LNCaP clone FGC (cell line): ENCODE data around the gene CNDP2.

Experiments
- DNase-seq: peaks from one replicate; pipeline ENCODE4 v3.0.0-alpha.2; 2011; ENCODE audit warnings: low read depth
- H3K4me3 ChIP-seq: 2 replicates; pipeline ENCODE4 v1.5.1; 2011; ENCODE audit warnings: mild to moderate bottlenecking, low read depth, low read length, control low read depth
- TF ChIP-seq, protein P1 (sequence below): IDR thresholded peaks from 2 replicates; pipeline ENCODE4 v1.5.1; 2012; ENCODE audit warnings: mild to moderate bottlenecking; ENCODE audit not compliant: control insufficient read depth, insufficient read depth; ENCODE audit errors: extremely low read depth

The CNDP2 gene

DNA sequence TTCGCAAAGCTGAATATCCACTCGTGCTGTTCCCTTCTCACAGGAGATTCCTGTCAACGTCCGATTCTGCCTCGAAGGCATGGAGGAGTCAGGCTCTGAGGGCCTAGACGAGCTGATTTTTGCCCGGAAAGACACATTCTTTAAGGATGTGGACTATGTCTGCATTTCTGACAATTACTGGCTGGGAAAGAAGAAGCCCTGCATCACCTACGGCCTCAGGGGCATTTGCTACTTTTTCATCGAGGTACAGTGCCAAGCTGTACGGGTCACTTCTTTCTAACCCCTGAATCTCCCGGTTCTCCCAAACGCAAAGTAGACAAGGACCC lies 14.6 kb downstream of the CNDP2 start:
- no peak overlapping the region for H3K4me3 ChIP-seq
- no peak for DNase-seq
- TF ChIP-seq, protein P1, sequence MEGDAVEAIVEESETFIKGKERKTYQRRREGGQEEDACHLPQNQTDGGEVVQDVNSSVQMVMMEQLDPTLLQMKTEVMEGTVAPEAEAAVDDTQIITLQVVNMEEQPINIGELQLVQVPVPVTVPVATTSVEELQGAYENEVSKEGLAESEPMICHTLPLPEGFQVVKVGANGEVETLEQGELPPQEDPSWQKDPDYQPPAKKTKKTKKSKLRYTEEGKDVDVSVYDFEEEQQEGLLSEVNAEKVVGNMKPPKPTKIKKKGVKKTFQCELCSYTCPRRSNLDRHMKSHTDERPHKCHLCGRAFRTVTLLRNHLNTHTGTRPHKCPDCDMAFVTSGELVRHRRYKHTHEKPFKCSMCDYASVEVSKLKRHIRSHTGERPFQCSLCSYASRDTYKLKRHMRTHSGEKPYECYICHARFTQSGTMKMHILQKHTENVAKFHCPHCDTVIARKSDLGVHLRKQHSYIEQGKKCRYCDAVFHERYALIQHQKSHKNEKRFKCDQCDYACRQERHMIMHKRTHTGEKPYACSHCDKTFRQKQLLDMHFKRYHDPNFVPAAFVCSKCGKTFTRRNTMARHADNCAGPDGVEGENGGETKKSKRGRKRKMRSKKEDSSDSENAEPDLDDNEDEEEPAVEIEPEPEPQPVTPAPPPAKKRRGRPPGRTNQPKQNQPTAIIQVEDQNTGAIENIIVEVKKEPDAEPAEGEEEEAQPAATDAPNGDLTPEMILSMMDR = no peak

GRCh38 chr18:74511823-74512222 lies 15.7 kb downstream of the CNDP2 start:
- DNase-seq = no peak
- TF ChIP-seq, protein P1 = no peak
- no peak overlapping the region for H3K4me3 ChIP-seq

DNA sequence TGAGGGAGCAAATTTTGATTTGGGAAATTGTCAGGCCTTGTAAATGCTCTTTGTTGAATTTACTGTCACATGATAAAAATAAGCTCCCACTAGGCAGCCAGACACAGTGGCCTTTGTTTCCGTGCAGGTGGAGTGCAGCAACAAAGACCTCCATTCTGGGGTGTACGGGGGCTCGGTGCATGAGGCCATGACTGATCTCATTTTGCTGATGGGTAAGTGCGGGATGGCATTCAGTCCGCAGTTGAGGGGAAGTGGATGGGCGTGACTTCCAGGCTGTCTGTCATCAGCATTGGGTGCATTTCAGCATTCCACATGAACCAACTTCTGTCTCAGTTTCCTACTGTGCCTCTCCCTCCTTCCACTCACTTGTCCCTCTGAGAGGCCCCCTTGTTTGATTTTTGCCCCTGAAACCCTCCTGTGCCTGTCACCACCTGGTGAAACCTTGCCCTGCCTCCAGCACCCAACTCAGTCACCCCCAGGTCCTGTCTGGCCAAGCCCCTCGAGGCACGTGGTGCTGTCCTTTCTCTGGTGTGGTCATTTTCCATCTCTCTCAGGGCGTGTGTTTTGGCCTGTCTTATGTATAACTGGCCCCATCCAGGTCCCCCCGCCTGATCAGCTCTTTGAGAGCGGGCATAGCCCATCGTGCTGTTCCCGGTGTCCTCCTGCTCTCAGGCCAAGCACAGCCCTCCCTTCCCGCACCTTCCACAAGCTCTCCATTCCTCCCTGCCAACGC lies 16.3 kb downstream of the CNDP2 start:
- TF ChIP-seq, protein P1 = no peak
- no peak for DNase-seq
- H3K4me3 ChIP-seq = no peak overlapping the region

- no peak for DNase-seq
- TF ChIP-seq, protein P1 = no peak
- no peak overlapping the region for H3K4me3 ChIP-seq
Observed at GRCh38 chr18:74513149-74513882, 17.2 kb downstream of the CNDP2 start.

- no peak for DNase-seq
- no peak overlapping the region for H3K4me3 ChIP-seq
Observed at GRCh38 chr18:74513883-74514205, 17.7 kb downstream of the CNDP2 start.

GRCh38 chr18:74514860-74515495 lies 18.8 kb downstream of the CNDP2 start:
- H3K4me3 ChIP-seq = no peak overlapping the region
- TF ChIP-seq, protein P1 = no peak
- no peak for DNase-seq

More at GRCh38 chr18:74513883-74514205, 17.7 kb downstream of the CNDP2 start:
- TF ChIP-seq, protein P1 = no peak
